HepG2 (cell line): ENCODE data around the gene NAA38. TPM values are rescaled to one million over a fixed set of nuclear protein-coding genes. Genes with fewer than 3 reads are reported as not detected.

Experiments
- ELF4 ChIP-seq: sonication (generic); formaldehyde crosslinking; IDR thresholded peaks from 2 replicates; pipeline ENCODE4 v1.5.0; 2020; ENCODE audit warnings: missing genetic modification reagents, mild to moderate bottlenecking, moderate library complexity, borderline replicate concordance
- FOXK2 ChIP-seq: fragments of 450-650 bp; IDR thresholded peaks from 2 replicates; pipeline ENCODE4 v1.6.1; 2016
- HOXA9 ChIP-seq: sonication (generic); formaldehyde crosslinking; IDR thresholded peaks from 2 replicates; pipeline ENCODE4 v1.8.1; 2022; ENCODE audit warnings: missing genetic modification reagents, mild to moderate bottlenecking, moderate library complexity, borderline replicate concordance
- KAT7 ChIP-seq: IDR thresholded peaks from 2 replicates; pipeline ENCODE4 v1.6.1; 2018; ENCODE audit warnings: borderline replicate concordance, missing compliant biosample characterization
- MAFF ChIP-seq: IDR thresholded peaks from 2 replicates; pipeline ENCODE4 v1.6.1; 2011; ENCODE audit warnings: low read depth, low read length, improper control_type of control experiment
- MAZ ChIP-seq, 2 experiments: sonication (generic) in 1 of 2; formaldehyde crosslinking in 1 of 2; IDR thresholded peaks; 2 replicates each; pipeline versions ENCODE4 v1.5.0 to v1.6.1; 2012 to 2020; ENCODE audit warnings: low read depth in 2 of 2, mild to moderate bottlenecking in 2 of 2, borderline replicate concordance in 1 of 2, improper control_type of control experiment in 1 of 2, low read length in 1 of 2, missing genetic modification reagents in 1 of 2, moderate library complexity in 1 of 2
- MTF2 ChIP-seq: sonication (generic); formaldehyde crosslinking; IDR thresholded peaks from 2 replicates; pipeline ENCODE4 v1.5.0; 2020; ENCODE audit warnings: missing genetic modification reagents, borderline replicate concordance
- POLR2AphosphoS5 ChIP-seq: IDR thresholded peaks from 2 replicates; pipeline ENCODE4 v1.6.1; 2012; ENCODE audit warnings: low read depth, low read length
- RXRB ChIP-seq: IDR thresholded peaks from 2 replicates; pipeline ENCODE4 v1.6.1; 2016; ENCODE audit warnings: borderline replicate concordance, missing genetic modification reagents, missing compliant biosample characterization
- SETDB1 ChIP-seq: sonication (generic); formaldehyde crosslinking; IDR thresholded peaks from 2 replicates; pipeline ENCODE4 v1.5.1; 2020; ENCODE audit warnings: missing genetic modification reagents, mild to moderate bottlenecking, borderline replicate concordance
- SNAI1 ChIP-seq: sonication (generic); formaldehyde crosslinking; IDR thresholded peaks from 2 replicates; pipeline ENCODE4 v1.5.0; 2020; ENCODE audit warnings: mild to moderate bottlenecking, missing genetic modification reagents, borderline replicate concordance
- ZNF101 ChIP-seq: sonication (generic); formaldehyde crosslinking; IDR thresholded peaks from 2 replicates; pipeline ENCODE4 v1.4.0; 2020; ENCODE audit warnings: mild to moderate bottlenecking, low read depth, missing genetic modification reagents, borderline replicate concordance
- ZNF274 ChIP-seq: sonication (generic); formaldehyde crosslinking; IDR thresholded peaks from 2 replicates; pipeline ENCODE4 v1.5.1; 2020; ENCODE audit warnings: mild to moderate bottlenecking, missing genetic modification reagents
- ZNF3 ChIP-seq: IDR thresholded peaks from 2 replicates; pipeline ENCODE4 v1.7.0; 2017; ENCODE audit warnings: inconsistent platforms
- ZNF317 ChIP-seq: sonication (generic); formaldehyde crosslinking; IDR thresholded peaks from 2 replicates; pipeline ENCODE4 v1.5.0; 2020; ENCODE audit warnings: mild to moderate bottlenecking, missing genetic modification reagents
- ZNF441 ChIP-seq: sonication (generic); formaldehyde crosslinking; IDR thresholded peaks from 2 replicates; pipeline ENCODE4 v1.7.0; 2021; ENCODE audit warnings: missing genetic modification reagents, borderline replicate concordance
- ZNF615 ChIP-seq: sonication (generic); formaldehyde crosslinking; IDR thresholded peaks from 2 replicates; pipeline ENCODE4 v1.5.0; 2020; ENCODE audit warnings: mild to moderate bottlenecking, missing genetic modification reagents, borderline replicate concordance
- ZNF768 ChIP-seq: sonication (generic); formaldehyde crosslinking; IDR thresholded peaks from 2 replicates; pipeline ENCODE4 v1.4.0; 2020; ENCODE audit warnings: missing genetic modification reagents
- polyA plus RNA-seq, 8 experiments: library from polyadenylated mRNA; depleted of rRNA in 3 of 8; stranded (reverse) in 7 of 8; unstranded in 1 of 8; fragments of >200 nt; fragmentation: Illumina TruSeq in 4 of 8; extraction: Trizol in 4 of 8; gene quantifications; 2 replicates each; pipeline versions ENCODE4 v1.2.1 to v1.2.3, GENCODE V29; 2011 to 2016; ENCODE audit warnings: low read depth in 4 of 8, missing spikeins in 1 of 8, mixed read lengths in 1 of 8; ENCODE audit not compliant: insufficient read depth in 1 of 8
- total RNA-seq, 5 experiments: library from RNA; depleted of rRNA; stranded (reverse); fragments of >200 nt; fragmentation: Illumina TruSeq; extraction: Trizol; gene quantifications; 2 replicates each; pipeline ENCODE4 v1.2.3, GENCODE V29; 2016; ENCODE audit warnings: low read depth in 1 of 5
- TF ChIP-seq, protein P1 (sequence below): sonication (generic); formaldehyde crosslinking; IDR thresholded peaks from 2 replicates; pipeline ENCODE4 v1.5.0; 2020; ENCODE audit warnings: mild to moderate bottlenecking, low read depth, missing genetic modification reagents, borderline replicate concordance
- TF ChIP-seq, protein P2 (sequence below): sonication (generic); formaldehyde crosslinking; IDR thresholded peaks from 2 replicates; pipeline ENCODE4 v1.8.0; 2022; ENCODE audit warnings: mild to moderate bottlenecking, missing genetic modification reagents, borderline replicate concordance
- TF ChIP-seq, protein P3 (sequence below): sonication (generic); formaldehyde crosslinking; IDR thresholded peaks from 2 replicates; pipeline ENCODE4 v1.8.1; 2023; ENCODE audit warnings: missing genetic modification reagents, mild to moderate bottlenecking, borderline replicate concordance
- TF ChIP-seq, protein P4 (sequence below): sonication (generic); formaldehyde crosslinking; IDR thresholded peaks from 2 replicates; pipeline ENCODE4 v1.5.1; 2020; ENCODE audit warnings: missing genetic modification reagents, mild to moderate bottlenecking, borderline replicate concordance
- TF ChIP-seq, protein P5 (sequence below): sonication (generic); formaldehyde crosslinking; IDR thresholded peaks from 2 replicates; pipeline ENCODE4 v1.8.0; 2023; ENCODE audit warnings: mild to moderate bottlenecking, missing genetic modification reagents
- TF ChIP-seq, protein P6 (sequence below): IDR thresholded peaks from 2 replicates; pipeline ENCODE4 v1.6.1; 2016; ENCODE audit warnings: missing genetic modification reagents, missing compliant biosample characterization

NAA38 gene
- total and polyA plus RNA-seq, 2 of the 13 experiments (the other 11 are each of a cell fraction or from before 2014, with no cell fraction given) = 46.9 to 91.6 TPM

DNA sequence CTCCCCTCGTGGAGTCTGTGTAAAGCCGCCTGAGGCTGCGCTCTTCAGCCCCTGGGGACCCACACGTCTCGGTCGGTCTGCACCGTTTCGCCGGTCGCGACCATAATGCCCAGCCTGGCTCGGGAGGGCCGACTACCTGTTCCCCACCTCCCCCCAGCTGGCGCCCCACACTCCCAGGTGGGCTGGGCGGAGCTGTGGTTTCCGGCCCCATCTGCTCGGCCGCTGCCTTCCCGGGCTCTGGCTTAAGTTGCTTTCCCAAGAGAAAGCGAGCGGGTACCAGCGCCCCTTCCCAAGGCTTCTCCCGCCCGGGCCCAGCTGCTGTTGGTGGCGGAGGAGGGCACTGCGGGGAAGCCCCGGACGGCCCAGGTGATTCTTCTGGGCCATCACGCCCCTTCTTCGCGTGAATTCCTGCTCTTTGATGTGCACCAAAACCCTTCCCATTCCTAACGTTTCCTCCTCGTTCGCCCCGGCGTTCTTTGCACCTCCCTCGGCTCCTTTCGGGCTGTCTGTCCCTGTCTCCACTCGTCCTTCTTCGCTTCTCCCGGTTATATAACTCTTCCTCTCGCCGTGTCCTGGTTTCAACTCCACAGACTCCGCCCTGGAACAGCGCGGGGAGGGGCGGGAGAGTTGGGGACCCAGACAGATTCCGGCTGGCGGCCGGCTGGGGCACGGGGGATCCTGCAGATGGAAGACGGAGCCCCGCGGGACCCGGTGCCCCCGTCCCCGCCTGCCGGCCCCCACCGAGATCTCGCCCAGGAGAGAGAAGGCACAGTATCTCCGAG is 21.4 kb downstream of the NAA38 start (continued):
- 0 out of 2 replicates have a peak, but pooled peaks have one; percentile 7 for TF ChIP-seq HOXA9
- TF ChIP-seq, protein P1, sequence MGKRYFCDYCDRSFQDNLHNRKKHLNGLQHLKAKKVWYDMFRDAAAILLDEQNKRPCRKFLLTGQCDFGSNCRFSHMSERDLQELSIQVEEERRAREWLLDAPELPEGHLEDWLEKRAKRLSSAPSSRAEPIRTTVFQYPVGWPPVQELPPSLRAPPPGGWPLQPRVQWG = no peak
- peak; percentile 48; the same call in 1 of the 2 replicates for TF ChIP-seq KAT7
- TF ChIP-seq ZNF101 (CRISPR knock-in tag) = peak; percentile 29; the same call in 1 of the 2 replicates
- peak; percentile 15; the same call in 1 of the 2 replicates for TF ChIP-seq ZNF274 (CRISPR knock-in tag)
- TF ChIP-seq, protein P2, sequence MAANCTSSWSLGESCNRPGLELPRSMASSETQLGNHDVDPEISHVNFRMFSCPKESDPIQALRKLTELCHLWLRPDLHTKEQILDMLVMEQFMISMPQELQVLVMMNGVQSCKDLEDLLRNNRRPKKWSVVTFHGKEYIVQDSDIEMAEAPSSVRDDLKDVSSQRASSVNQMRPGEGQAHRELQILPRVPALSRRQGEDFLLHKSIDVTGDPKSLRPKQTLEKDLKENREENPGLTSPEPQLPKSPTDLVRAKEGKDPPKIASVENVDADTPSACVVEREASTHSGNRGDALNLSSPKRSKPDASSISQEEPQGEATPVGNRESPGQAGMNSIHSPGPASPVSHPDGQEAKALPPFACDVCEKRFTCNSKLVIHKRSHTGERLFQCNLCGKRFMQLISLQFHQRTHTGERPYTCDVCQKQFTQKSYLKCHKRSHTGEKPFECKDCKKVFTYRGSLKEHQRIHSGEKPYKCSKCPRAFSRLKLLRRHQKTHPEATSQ = 0 out of 2 replicates have a peak, but pooled peaks have one; percentile 26
- TF ChIP-seq, protein P3, sequence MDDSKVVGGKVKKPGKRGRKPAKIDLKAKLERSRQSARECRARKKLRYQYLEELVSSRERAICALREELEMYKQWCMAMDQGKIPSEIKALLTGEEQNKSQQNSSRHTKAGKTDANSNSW (CRISPR knock-in tag) = no peak
- 0 out of 2 replicates have a peak, but pooled peaks have one; percentile 42 for TF ChIP-seq ZNF615 (CRISPR knock-in tag)
- TF ChIP-seq, protein P4, sequence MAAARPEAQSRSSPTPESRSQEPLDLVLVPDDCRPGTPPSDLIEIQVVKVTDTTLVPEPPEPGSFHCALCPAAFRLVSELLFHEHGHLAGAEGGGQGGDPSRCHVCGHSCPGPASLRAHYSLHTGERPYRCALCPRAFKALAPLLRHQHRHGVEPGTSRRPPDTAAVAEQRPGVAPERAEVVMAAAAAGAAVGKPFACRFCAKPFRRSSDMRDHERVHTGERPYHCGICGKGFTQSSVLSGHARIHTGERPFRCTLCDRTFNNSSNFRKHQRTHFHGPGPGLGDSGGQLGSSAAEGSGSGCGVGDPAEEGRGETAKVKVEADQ (CRISPR knock-in tag) = peak; percentile 17; the same call in 1 of the 2 replicates
- TF ChIP-seq, protein P5, sequence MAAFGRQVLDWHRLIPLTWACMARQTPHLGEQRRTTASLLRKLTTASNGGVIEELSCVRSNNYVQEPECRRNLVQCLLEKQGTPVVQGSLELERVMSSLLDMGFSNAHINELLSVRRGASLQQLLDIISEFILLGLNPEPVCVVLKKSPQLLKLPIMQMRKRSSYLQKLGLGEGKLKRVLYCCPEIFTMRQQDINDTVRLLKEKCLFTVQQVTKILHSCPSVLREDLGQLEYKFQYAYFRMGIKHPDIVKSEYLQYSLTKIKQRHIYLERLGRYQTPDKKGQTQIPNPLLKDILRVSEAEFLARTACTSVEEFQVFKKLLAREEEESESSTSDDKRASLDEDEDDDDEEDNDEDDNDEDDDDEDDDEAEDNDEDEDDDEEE (CRISPR knock-in tag) = no peak
- TF ChIP-seq, protein P6, sequence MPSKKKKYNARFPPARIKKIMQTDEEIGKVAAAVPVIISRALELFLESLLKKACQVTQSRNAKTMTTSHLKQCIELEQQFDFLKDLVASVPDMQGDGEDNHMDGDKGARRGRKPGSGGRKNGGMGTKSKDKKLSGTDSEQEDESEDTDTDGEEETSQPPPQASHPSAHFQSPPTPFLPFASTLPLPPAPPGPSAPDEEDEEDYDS (CRISPR knock-in tag) = peak; percentile 90
- no peak for TF ChIP-seq MAFF
- TF ChIP-seq SNAI1 (CRISPR knock-in tag) = no peak; the same call in 1 of the 2 replicates
- TF ChIP-seq ZNF3 (CRISPR knock-in tag) = no peak
- TF ChIP-seq POLR2AphosphoS5 = peak; percentile 71
- TF ChIP-seq FOXK2 = no peak
- peak; percentile 26 for TF ChIP-seq ZNF441 (CRISPR knock-in tag)
- no peak for TF ChIP-seq SETDB1 (CRISPR knock-in tag)
- no peak for TF ChIP-seq MAZ (IDR thresholded peaks at IDR 0.05; ENCODE audit: borderline replicate concordance, low read depth, low read length)
- peak; percentile 43; the same call in 1 of the 2 replicates for TF ChIP-seq MAZ (CRISPR knock-in tag; IDR thresholded peaks at IDR 0.05; ENCODE audit: low read depth)
- peak; percentile 96 for TF ChIP-seq RXRB
- TF ChIP-seq ZNF768 (CRISPR knock-in tag) = no peak
- no peak for TF ChIP-seq MTF2
- TF ChIP-seq ZNF317 = no peak
- TF ChIP-seq ELF4 = no peak
